Measurements from ENCODE around the gene TSSK6. TPM values are rescaled to one million over a fixed set of nuclear protein-coding genes. Genes with fewer than 3 reads are reported as not detected.

TSSK6 gene
- total RNA-seq, 3 donors from 2014 or later: 1.8 to 2.5 (median 2.3) TPM

GRCh38 chr19:19527674-19528625, 12.6 kb upstream of the TSSK6 start:
- H3K9me3 ChIP-seq: no peaks in the 10 kb centered on the region
- peaks cover 6% of the 10 kb centered on the region for H3K4me1 ChIP-seq (ENCODE audit: low read depth)
- no peak for DNase-seq
- no peak overlapping the region for H3K4me3 ChIP-seq
- TF ChIP-seq, protein P1, sequence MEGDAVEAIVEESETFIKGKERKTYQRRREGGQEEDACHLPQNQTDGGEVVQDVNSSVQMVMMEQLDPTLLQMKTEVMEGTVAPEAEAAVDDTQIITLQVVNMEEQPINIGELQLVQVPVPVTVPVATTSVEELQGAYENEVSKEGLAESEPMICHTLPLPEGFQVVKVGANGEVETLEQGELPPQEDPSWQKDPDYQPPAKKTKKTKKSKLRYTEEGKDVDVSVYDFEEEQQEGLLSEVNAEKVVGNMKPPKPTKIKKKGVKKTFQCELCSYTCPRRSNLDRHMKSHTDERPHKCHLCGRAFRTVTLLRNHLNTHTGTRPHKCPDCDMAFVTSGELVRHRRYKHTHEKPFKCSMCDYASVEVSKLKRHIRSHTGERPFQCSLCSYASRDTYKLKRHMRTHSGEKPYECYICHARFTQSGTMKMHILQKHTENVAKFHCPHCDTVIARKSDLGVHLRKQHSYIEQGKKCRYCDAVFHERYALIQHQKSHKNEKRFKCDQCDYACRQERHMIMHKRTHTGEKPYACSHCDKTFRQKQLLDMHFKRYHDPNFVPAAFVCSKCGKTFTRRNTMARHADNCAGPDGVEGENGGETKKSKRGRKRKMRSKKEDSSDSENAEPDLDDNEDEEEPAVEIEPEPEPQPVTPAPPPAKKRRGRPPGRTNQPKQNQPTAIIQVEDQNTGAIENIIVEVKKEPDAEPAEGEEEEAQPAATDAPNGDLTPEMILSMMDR (IDR thresholded peaks at IDR 0.05): no peak
- intact Hi-C loops (cut with DNase I, micrococcal nuclease): no loop called here
- no peak for ATAC-seq
- H3K36me3 ChIP-seq (ENCODE audit: low read depth): no peaks in the 10 kb centered on the region

DNA sequence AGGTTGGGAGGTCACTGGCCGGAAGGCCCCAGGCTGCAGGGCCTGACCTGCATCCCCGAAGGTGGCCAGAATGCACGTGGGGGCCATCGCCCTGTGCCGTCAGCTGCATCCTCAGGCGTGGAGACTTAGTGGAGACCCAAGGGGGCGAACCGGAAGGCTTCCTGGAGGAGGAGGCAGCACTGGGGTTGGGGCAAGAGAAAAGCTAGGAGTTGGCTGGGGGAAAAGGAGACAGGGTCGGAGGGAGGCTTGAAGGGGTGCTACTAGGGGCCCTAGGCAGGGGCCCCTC, 12.0 kb upstream of the TSSK6 start:
- TF ChIP-seq, protein P1 (IDR thresholded peaks at IDR 0.05): no peak
- ATAC-seq (no peak), DNase-seq (no peak)
- intact Hi-C loops (cut with DNase I, micrococcal nuclease): no loop called here
- Histone ChIP-seq H3K4me1 (ENCODE audit: low read depth) (peaks cover 3% of the 10 kb centered on the region), H3K4me3 (no peak overlapping the region), H3K36me3 (ENCODE audit: low read depth) (no peaks in the 10 kb centered on the region), H3K9me3 (no peaks in the 10 kb centered on the region)

DNA sequence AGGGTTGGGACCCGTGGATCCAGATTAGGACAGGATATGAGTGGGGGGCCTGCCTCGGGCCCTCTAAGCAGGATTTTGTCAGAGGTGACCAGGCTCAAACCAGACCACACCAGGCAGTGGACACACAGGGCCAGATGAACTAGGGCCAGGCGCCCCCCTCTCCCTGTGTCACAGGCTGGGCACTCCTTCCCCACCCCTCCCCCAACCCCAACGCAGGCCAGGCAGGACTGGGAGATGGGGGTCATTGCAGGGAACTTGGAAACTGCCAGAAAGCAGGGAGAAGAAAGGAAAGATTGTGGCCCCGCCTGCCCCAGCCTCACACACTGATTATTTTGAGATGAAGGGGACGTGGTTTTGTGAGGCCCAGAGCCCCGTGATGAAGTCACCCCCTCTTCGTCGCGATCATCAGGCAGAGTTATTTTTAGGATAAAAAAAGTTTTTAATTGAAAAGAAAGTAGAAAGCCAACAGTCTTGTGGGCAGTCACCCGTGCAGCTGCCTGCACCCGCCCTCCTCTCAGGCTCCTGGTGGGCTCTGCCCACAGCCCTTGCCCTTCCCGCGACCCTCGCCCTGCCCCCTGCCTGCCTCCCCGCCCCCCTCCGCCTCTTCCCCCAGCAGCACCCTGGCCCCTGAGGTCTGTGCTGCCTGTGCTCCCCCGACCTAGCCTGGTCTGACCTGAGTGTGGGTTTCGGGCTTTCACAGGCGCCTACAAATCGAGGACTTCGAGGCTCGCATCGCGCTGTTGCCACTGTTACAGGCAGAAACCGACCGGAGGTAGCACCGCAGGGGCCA, 11.4 kb upstream of the TSSK6 start:
- no peak for ATAC-seq
- Histone ChIP-seq H3K9me3 (no peaks in the 10 kb centered on the region), H3K4me1 (ENCODE audit: low read depth) (no peaks in the 10 kb centered on the region), H3K4me3 (no peak overlapping the region), H3K36me3 (ENCODE audit: low read depth) (no peaks in the 10 kb centered on the region)
- TF ChIP-seq, protein P1 (IDR thresholded peaks at IDR 0.05): no peak
- no peak for DNase-seq
- intact Hi-C loops (cut with DNase I, micrococcal nuclease): no loop called here

GRCh38 chr19:19525611-19526380, 10.4 kb upstream of the TSSK6 start:
- H3K4me1 ChIP-seq (ENCODE audit: low read depth): no peaks in the 10 kb centered on the region
- no peaks in the 10 kb centered on the region for H3K9me3 ChIP-seq
- ATAC-seq (no peak), DNase-seq (no peak)
- no peak overlapping the region for H3K4me3 ChIP-seq
- TF ChIP-seq, protein P1 (IDR thresholded peaks at IDR 0.05): no peak
- intact Hi-C loops (cut with DNase I, micrococcal nuclease): no loop called here
- H3K36me3 ChIP-seq (ENCODE audit: low read depth): no peaks in the 10 kb centered on the region

DNA sequence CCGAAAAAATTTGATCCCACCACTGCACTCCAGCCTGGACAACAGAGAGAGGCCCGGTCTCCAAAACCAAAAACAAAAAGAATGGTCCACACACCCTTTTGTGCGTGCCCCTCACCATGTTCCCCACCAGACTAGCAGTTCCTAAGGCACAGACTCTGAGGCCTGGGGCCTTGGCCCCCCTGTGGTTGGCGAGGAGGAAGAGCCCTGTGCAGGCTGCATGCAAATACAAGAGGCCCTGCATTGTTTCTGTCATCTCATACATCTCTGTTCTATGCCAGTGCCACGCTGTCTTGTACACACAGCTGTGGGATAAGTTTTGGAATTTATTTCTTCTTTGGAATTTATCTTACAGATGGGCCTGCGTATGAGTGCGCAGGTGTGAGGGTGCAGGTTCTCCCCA, 8.7 kb upstream of the TSSK6 start:
- intact Hi-C loops (cut with DNase I, micrococcal nuclease): no loop called here
- H3K9me3 ChIP-seq: no peaks in the 10 kb centered on the region
- H3K4me3 ChIP-seq: no peak overlapping the region
- no peaks in the 10 kb centered on the region for H3K4me1 ChIP-seq (ENCODE audit: low read depth)
- TF ChIP-seq, protein P1 (IDR thresholded peaks at IDR 0.05): no peak
- H3K36me3 ChIP-seq (ENCODE audit: low read depth): no peaks in the 10 kb centered on the region
- no peak for DNase-seq
- ATAC-seq: no peak
